Measurements from ENCODE around the gene TLX1. TPM values are rescaled to one million over a fixed set of nuclear protein-coding genes. Genes with fewer than 3 reads are reported as not detected.

Gene TLX1
- total and polyA plus RNA-seq, 9 of the 15 experiments (the other 6 are each of a cell fraction or from before 2014, with no cell fraction given) = 0.03 to 3.3 (median 0.19) TPM; not detected in 1

DNA sequence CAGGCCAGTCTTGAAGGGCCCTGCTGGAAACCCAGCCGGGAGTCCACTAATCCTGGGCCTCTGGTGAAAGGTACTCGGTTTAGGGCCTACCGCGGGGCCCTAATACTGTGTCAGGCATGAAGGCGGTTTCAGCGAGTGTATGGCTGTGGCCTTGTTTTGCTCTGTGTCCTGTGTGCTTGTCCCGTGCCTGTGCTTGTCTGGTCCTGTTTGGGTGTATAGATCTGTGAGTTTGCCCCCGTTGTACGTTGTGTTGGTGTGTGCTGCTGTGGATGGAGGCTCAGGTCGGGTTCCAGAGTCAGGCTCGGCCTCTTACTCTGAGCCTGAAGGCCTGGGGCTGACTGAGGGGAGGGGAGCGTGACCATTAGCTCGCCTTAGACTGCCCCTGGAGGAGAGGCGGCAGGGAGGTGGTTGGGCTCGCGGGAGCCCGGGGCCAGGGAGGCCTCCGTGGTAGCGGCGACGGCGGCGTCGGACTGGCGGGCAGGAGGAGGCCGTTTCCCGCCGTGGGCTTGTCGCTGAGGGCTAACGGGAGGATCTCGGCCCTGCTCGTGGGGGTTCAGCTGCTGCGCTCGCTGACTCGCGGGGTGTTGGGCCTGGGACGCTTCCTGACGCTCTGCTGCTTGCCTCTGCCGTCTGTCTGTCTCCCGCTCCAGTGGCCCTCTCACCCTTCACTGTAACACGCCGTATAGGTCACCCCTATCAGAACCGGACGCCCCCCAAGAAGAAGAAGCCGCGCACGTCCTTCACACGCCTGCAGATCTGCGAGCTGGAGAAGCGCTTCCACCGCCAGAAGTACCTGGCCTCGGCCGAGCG is 2.6 kb downstream of the TLX1 start (continued):
- TF ChIP-seq, protein P1, sequence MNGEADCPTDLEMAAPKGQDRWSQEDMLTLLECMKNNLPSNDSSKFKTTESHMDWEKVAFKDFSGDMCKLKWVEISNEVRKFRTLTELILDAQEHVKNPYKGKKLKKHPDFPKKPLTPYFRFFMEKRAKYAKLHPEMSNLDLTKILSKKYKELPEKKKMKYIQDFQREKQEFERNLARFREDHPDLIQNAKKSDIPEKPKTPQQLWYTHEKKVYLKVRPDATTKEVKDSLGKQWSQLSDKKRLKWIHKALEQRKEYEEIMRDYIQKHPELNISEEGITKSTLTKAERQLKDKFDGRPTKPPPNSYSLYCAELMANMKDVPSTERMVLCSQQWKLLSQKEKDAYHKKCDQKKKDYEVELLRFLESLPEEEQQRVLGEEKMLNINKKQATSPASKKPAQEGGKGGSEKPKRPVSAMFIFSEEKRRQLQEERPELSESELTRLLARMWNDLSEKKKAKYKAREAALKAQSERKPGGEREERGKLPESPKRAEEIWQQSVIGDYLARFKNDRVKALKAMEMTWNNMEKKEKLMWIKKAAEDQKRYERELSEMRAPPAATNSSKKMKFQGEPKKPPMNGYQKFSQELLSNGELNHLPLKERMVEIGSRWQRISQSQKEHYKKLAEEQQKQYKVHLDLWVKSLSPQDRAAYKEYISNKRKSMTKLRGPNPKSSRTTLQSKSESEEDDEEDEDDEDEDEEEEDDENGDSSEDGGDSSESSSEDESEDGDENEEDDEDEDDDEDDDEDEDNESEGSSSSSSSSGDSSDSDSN (IDR thresholded peaks at IDR 0.05; ENCODE audit: borderline replicate concordance in 1 of 2, low read depth in 2 of 2, low read length in 2 of 2) = 0 out of 4 replicates have a peak, but pooled peaks of 1 of the 2 experiments have one; percentile 0
- TF ChIP-seq, protein P2, sequence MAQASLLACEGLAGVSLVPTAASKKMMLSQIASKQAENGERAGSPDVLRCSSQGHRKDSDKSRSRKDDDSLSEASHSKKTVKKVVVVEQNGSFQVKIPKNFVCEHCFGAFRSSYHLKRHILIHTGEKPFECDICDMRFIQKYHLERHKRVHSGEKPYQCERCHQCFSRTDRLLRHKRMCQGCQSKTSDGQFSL (CRISPR knock-in tag; IDR thresholded peaks at IDR 0.05) = peak; percentile 15; the same call in 1 of the 2 replicates
- TF ChIP-seq, protein P2 (tag; IDR thresholded peaks at IDR 0.05) = no peak
- peak; percentile 49 for TF ChIP-seq RBBP5 (IDR thresholded peaks at IDR 0.05; ENCODE audit: borderline replicate concordance, insufficient read depth, low read length, poor library complexity, severe bottlenecking)
- no peak for TF ChIP-seq ZC3H8 (IDR thresholded peaks at IDR 0.05)
- TF ChIP-seq, protein P3, sequence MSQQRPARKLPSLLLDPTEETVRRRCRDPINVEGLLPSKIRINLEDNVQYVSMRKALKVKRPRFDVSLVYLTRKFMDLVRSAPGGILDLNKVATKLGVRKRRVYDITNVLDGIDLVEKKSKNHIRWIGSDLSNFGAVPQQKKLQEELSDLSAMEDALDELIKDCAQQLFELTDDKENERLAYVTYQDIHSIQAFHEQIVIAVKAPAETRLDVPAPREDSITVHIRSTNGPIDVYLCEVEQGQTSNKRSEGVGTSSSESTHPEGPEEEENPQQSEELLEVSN (IDR thresholded peaks at IDR 0.05; ENCODE audit: borderline replicate concordance in 1 of 2, extremely low read depth in 1 of 2, insufficient read depth in 1 of 2, insufficient read length in 1 of 2, low read depth in 1 of 2, low read length in 1 of 2, poor library complexity in 1 of 2, severe bottlenecking in 1 of 2) = peak in 1 of 2 experiments; percentile 53
- no peak for TF ChIP-seq RHOXF2B (CRISPR knock-in tag; conservative IDR thresholded peaks at IDR 0.05)
- TF ChIP-seq POLR2H (tag; IDR thresholded peaks at IDR 0.05; ENCODE audit: low read depth) = no peak
- TF ChIP-seq, protein P4, sequence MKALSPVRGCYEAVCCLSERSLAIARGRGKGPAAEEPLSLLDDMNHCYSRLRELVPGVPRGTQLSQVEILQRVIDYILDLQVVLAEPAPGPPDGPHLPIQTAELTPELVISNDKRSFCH (CRISPR knock-in tag; IDR thresholded peaks at IDR 0.05) = no peak
- TF ChIP-seq, protein P4 (tag; IDR thresholded peaks at IDR 0.05) = no peak
- TF ChIP-seq, protein P5, sequence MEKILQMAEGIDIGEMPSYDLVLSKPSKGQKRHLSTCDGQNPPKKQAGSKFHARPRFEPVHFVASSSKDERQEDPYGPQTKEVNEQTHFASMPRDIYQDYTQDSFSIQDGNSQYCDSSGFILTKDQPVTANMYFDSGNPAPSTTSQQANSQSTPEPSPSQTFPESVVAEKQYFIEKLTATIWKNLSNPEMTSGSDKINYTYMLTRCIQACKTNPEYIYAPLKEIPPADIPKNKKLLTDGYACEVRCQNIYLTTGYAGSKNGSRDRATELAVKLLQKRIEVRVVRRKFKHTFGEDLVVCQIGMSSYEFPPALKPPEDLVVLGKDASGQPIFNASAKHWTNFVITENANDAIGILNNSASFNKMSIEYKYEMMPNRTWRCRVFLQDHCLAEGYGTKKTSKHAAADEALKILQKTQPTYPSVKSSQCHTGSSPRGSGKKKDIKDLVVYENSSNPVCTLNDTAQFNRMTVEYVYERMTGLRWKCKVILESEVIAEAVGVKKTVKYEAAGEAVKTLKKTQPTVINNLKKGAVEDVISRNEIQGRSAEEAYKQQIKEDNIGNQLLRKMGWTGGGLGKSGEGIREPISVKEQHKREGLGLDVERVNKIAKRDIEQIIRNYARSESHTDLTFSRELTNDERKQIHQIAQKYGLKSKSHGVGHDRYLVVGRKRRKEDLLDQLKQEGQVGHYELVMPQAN (IDR thresholded peaks at IDR 0.05; ENCODE audit: borderline replicate concordance) = no peak
- TF ChIP-seq, protein P6, sequence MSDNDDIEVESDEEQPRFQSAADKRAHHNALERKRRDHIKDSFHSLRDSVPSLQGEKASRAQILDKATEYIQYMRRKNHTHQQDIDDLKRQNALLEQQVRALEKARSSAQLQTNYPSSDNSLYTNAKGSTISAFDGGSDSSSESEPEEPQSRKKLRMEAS (CRISPR knock-in tag; IDR thresholded peaks at IDR 0.05) = peak; percentile 35
